DMS53 (cell line): ENCODE results near the gene NKAIN4.

ENCODE experiments used
- DNase-seq: peaks from one replicate; lab custom pipeline; 2025; lab: John Stamatoyannopoulos, UW

Gene NKAIN4

DNA sequence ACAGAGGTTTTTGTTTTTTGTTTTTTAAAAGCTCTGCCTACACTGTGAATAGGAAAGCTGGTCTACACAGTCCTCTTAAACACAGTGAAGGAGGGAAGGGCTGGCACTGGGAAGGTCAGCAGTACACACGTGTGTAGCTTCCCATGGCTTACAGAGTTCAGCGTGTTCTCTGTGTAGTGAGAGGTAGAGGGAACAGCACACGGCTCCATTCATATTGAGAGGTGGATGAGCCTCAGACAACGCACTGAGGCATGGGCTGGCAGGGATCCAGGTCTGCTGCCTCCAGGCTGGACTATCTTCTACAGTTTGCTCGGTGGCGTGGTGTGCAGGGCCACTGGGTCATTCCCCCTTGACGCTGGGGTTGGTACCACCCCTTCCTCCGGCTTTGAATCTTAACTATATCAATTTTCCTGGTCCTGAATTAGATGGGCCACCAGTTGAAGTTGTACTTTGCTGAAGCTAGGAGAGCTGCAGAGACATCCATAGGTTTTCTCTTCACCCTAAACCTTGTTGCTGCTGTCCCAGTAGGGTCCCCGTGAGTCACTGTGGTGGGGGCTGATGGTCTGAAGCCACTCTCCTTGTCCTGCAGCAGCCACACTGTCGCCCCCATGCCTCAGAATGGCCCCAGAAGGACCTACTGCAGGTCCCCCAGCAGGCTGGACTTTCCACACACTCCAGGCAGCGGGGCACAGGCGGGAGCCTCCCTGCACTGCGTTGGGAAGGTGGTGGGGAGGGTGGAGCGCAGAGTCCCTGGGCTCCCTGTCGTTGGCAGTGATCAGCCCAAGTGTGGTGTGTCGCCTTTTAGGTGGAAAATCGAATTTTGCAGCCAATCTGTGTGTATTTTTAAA is 20.3 kb upstream of the NKAIN4 start:
- no peak for DNase-seq

DNA sequence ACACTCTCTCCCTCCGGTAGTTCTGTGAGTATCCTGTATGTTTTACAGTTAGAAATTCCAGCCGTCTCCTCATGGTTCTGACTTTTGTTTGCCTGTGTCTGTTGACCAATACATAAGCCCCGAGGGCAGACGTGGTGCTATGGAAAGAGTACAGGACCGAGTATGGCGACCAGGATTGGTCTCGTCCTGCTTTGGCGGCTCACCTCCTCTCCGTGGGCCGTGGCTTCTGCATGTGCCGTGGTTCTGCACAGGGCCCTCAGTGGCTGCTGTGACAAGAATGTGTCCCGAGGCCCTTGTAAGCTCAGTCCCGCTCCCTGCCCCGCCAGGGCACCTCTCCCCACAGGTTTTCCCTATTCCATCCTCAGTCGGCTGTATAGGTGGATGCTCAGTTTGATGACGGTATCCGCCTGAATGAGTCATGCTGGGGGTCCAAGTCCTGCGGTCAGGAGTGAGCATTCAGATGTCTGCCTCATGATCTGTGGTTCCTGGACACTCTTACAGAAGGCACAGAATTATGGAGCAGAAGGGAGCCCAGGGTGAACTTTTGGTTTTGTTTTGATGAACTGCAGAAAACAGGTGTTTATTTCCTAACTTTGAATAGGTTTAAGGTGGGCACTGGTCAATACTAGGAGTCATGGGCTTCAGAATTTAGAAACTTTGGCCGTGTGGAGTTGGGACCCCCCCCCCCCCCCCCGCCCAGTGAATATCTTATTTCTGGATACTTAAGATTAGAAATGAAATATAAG is 19.5 kb upstream of the NKAIN4 start:
- peak; percentile 65 for DNase-seq

DNA sequence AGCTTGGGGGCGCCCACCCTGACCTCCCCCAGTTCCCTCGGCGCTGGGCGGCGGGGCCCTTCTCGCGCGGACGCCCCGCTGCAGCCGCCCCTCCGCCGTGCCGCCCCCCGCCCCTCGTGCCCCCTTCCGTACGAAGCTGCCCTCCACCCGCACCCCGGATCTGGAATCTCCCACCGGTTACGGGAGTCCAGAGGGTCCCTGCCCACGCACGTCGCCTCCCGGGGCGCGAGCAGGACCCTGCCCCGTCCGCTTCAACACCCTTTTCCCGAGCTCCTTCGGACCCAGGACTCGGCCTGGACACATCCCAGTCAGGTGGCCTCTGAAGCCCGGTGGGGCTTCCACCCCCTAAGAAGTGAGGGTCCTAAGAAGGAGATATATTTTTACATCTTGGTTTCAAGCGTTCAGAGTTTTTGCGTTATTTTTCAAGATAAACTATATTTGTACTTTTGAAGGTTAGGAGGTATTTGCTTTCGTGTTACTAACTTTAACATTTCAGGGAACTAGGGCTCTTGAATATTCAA is 18.9 kb upstream of the NKAIN4 start:
- peak; percentile 34 for DNase-seq

DNA sequence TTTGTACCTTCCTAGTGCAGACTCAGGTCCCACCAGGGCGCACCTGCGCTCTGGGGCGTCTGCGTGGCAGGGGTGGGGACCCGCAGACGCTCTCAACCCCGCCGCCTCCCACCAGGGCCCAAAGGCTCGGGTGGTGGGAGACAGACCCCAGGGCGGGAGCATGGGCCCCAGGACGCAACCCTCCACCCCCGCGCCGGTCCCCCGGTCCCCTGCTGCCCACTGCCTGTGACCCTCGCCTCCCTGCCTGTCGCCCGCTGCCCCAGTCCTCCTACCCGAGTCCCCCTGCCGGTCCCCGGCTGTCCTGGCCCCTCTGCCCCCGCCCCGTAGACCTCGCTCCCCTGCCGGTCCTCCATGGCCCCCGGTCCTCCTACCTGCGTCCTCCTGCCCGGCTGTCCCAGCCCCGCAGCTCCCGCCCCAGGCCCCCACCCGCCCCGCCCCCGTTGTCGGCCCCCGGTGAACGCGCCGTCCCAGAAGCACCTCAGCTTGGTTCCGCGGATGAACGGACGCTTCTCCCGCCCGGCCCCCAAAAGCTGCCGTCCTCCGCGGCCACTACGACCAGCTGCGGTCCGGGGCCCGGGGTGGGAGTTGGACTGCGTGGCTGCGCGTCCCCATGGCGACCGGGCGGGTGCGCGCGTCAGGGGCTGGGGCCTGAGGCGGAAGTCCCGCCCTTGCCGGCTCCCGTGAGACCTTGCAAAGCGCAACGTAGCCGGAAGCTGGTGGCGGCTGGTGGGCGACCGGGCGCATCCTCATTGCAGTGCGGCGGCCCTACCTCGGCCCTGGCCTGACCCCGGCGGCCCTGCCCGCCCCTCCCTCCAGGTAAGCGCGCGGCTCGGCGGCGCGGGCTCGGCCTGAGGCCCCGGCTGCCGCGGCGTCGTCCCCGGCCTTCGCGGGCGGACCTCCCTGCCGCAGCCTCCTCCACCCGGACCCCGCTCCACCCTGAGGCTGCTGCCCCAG is 18.1 kb upstream of the NKAIN4 start, which contains the start of gene ARFGAP1:
TSS of gene ARFGAP1 (plus strand) at position 709 of the 954 bp plus-strand sequence. CDS start 2,768 bp downstream, outside the sequence.
- peak; percentile 95 for DNase-seq

DNA sequence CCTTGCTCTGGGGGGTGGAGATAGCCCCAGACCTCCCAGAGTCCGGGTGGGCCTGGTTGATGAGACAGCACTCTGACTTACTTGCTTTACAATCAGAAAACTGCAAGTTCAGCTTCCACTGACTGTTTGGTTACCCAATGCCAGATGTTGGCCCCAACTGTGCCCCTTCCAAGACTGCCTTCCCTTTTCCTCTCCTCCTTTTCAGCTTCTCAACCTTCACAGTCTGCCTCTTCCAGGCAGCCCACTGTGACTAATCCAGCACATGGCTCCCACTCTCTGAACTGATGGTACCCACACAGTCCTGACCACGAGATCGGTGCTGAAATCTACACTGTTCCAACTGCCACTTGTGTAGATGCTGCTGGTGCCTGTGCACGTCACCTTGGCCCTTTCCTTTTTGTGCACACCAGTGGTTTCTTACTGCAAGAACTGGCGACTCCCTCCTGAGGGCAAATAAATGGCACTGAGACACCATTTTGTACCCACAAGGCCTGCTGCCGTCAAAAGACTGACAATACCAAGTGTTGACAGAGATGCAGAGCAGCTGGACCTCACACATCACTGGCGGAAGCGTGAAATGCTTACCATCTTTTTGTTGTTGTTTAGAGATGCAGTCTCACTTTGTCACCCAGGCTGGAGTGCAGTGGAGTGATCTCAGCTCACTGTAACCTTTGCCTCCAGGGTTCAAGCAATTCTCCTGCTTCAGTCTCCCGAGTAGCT is 16.5 kb upstream of the NKAIN4 start:
- no peak for DNase-seq

DNA sequence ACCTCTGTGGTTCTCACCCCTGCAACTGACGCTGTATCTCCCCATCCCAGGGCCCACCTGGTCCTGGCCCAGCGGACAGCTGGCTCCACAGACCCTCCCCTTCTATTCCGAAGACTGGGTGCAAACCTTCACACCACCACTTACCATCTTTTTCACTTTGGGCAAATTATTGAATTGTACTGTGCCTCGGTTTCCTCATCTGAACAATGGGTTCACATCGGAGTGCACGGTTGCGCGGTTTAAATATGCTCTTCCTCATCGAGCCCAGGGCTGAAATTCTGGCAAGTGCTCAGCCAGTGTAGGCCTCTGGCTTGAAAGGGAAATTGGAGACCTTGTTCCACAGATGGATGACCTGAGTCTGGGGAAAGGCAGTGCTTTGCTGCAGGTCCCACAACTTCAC is 15.5 kb upstream of the NKAIN4 start:
- no peak for DNase-seq

DNA sequence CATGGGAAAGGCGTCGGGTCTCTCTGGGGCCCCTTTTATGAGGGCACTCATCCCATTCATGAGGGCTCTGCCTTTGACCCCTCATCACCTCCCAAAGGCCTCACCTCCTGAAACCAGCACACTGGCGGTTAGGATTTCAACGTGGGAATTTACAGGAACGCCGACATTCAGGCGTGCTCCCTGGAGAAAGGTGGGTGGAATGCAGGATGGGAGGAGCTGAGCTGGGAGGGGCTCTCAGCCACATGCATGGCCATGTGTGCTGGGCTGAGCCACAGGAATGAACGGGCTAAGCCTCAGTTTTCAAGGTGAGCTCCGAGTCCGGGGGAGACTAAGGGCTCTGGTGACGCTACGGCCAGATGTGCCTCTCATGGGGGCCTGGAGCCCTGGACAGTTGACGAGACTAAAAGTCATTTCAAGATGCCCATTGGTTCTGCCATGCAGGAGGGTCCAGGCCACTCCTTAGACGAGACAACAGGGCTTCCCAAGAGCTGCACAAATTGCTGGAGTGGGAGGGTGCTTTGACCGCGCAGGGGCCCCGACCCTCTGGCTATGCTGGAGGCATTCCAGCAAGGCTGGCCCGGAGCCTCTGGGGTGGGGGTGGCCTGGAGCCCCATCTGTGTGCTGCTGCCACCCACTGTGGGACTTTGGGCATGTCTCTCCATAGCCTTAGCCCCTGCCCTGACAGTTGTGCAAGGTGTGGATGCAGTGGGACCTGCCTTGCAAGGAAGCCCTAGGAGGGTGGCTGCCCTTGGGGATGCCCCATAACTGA is 14.6 kb upstream of the NKAIN4 start:
- no peak for DNase-seq

DNA sequence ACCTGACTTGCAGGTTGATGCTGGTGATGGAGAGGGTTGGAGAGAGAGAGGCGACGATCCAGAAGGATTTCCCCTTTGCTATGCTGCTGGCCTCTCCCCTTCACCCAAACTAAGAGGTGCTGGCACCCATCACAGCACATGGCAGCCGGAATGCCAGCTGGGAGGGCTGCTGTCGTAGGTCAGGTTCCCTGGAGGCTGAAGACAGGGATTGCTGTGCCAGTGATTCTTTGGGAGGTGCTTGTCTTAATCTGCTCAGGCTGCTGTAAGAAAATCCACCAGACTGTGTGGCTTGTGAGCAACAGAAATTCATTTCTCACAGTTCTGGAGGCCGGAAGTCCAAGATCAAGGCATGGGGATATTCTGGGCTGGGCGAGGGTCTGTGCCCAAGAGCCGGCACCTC is 14.0 kb upstream of the NKAIN4 start:
- no peak for DNase-seq

DNA sequence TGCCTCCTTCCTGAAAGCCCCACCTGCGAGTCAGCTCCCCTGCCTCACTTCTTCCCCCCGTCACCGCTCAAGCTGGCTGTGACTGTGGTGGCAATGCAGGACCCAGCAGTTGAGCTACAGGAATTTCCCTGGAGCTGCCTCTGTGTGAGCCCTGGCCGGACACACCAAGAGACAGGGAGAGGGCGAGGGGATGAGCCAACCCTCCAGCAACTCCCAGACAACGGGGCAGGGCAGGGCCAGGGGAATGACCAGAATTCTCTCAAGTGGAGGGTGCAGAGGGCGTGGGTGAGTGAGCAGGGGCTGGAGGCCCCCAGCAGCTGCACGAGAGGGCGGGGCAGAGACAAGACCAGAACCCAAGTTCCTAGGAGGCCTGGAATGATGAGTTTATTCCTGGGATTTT is 13.4 kb upstream of the NKAIN4 start:
- no peak for DNase-seq

DNA sequence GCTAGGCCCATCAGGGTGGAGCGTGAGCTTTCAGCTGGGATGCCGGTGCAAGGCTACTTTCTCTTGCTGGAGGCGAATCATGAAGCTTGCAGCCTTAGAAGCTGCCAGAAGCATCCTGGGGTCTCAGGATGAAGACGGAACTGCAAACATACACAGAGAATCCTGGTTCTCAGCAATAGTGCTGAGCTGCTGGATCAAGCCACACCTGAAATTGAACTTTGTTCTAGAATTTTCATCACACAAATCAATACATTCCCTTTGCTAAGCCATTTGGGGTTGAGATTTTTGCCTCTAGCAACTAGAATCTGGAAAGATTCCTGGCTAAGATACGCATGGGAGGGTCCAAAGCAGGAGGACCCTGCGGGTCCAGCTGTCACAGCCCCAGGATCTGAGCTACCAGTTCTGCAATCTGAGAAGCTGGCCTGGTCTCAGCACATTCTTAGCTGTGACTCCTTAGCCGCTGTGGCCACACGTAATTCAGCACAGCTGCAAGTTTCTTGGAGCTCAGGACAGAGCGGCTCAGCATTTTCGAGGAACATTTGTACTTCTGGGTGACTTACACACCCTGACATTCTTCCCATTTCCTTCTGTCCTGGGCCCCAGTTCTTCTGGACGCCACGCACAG is 11.7 kb upstream of the NKAIN4 start:
- no peak for DNase-seq

DNA sequence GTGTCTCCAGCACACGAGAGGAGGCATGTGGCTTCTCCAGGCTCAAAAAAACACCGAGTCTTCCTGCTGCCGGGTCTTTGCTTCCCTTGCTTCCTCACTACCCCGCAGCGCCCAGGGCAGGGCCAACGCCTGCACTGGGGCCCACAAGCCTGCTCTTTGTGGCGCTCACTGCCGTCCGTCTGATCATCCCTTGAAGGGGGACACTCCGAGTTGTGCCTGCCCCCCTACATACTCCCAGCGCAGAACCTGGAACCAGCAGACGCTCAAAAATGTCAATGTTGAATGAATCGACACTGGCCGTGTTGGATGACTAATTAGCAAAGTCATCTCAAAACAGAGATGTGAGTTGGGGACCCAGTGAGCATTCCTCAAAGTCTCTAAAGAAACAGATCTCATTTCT is 10.3 kb upstream of the NKAIN4 start:
- no peak for DNase-seq

DNA sequence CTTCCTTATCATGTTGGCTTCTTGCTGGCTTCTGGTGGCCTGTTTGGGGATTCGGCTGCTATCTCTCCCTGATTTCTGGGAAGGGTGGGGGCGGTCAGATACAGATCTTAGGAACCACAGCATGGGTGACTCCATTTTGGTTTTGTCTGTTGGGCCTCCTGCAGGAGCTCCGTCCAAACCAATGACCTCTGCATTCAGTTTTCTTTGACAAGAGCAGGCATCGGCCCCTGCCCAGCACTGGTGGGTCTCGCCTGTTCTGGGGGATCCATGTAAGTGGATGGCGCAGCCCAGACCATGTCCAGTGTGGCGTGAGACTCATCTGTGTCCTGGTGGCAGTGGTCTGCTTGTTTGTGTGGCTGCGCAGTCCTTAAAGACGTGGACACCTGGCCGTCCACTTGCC is 9.7 kb upstream of the NKAIN4 start:
- no peak for DNase-seq

DNA sequence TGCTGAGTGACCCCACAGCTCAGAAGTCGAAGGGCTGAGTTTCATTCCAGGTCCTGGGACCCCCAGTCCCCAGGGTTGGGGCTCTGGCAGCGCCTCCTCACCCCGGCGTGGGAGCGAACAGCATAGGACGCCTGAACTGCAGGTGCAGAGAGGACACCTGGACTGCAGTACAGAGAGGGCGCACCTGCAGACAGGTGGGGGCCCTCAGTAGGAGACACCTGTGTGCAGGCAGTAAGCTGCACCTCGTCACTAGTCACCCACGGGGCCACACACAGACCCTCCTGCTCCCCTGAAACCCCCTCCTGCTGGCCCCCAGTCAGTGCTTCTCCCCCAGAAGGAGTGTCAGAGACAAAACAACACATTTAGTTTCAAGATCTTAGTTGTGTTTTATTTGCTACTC is 8.6 kb upstream of the NKAIN4 start:
- peak; percentile 54 for DNase-seq

DNA sequence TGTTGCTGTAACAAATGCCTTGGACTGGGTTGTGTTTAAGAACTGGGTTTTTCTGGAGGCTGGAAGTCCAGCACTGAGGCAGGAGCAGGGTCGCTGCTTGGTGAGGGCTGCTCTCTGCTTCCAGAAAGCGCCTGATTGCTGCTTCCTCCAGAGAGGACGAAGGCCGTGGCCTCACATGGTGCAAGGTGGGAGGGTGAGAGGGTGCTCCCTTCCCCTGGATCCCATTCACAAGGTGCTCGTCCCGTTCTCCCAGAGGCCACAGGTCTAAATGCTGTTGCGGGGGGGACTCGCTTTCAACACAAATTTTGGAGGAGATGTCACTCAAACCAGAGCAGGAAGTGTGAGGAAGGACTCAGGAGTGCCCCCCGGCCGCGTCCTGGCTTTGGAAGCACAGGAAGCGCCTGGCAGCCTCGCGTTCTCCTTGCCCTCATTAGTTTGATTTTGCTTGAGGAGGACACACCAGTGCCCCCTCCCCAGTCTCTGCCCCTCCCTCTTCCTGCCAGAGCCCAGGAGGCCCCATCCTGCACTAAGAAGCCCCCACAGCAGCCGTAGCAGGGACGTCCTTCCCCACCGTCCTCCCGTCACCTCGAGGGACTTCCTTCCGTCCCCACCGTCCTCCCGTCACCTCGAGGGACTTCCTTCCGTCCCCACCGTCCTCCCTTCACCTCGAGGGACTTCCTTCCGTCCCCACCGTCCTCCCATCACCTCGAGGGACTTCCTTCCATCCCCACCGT is 7.7 kb upstream of the NKAIN4 start:
- no peak for DNase-seq

DNA sequence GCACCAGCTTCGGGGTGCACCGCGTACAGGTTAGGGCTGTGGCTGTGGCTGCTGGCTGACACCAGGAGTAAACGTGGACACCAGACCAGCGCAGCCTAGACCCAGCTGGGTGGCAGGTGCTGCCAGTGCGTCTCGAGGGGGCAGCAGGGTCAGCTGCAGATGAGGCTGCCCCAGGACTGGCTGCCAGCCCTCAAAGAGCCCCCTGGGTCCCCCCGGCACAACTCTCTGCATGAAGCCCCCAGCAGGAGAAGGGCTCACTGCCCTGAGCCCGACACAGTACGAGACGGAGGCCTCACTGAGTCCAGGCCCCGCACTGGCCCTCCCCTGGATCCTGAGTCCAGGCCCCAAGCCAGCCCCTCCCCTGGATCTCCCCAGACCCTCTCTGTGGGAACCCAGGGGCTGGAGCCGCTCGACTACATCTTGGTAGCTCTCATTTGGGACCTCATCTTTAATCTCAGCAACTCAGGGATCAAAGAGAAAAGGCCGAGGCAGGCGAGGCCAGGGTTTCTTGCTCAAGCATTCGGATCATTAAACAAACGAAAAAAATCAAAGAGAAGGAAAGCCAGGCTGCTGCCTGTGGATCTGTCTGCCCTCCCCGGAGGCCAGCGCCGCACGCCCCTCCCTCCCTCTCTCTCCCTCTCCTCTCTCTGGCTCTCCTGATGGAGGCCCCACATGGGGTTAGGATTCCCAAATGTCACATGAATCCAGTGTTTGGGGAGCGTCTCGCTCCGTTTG is 7.0 kb upstream of the NKAIN4 start:
- DNase-seq = no peak

DNA sequence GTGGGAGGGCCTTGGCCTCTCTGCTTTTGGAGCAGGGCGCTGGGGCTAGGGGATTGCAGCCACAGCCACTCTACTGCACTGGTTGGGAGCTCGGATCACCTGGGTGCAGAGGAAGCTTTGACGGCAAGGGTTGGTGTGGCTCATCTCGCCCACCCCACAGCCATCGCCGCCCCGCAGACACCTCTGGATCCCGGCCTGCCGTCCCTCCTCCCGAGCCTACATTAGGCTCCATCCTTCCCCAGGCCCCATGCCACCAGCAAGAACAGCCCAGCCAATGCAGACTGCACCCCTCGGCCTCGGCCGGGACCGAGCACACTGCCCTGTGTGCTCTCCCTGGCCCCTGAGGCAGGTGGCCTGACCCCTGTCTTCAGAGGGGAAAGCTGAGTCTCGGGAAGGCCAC is 6.3 kb upstream of the NKAIN4 start:
- DNase-seq = no peak

DNA sequence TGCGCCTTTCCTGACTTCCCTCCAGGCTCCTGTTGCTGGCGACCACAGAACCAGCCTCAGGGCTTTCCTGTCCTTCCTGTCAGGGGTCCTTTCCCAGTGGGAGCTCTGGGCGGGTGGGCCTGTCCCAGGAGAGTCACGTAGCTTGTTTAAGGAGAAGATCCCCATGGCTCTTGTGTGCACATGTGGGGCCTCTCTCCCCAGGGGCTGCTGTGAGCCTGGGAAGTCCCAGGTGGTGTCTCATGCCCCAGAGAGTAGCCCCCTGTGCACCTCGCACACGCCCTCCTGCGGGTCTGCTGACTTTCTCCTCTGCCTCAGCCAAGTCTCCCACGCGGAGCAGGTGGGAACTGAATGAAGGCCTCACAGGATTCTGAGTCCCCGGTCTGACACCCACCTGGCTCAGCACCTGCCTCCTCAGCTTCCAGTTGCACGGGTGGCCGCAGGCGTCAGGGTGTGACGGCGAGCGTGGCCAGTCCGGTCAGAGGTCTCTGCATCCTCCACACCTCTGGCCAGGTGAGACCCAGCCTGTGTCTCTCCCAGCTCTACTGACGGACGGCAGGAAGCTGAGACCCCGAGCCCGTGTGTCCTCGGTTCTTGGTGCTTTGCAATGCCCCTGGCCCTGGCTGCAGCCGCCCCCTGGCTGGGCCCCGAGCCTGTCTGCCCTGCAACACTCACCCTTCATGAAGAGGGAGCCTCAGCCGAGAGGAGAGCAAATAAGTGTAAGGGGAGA is 5.6 kb upstream of the NKAIN4 start:
- no peak for DNase-seq

DNA sequence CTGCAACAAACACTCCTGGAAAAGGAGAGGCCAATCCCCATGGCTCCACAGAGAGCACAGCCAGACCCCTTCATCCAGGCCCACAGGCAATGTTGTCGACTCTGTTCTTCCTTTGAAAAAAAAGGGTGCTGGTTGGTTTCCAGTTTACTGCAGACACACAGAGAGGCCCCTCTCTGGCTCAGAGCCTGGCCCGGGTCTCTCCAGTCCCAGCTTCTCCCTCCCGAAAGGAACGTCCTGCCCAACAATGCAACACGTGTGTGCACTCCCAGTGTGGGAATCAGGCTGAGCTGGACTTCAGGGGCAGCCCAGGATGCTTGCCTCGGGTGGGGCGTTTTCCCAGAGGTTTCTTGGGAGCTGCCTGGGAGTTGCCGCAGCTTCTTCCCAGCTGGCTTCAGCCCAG is 4.5 kb upstream of the NKAIN4 start:
- no peak for DNase-seq
